ENCODE measurements around the gene PCNX1.
A peak's percentile ranks its signal among the peaks of the same experiment; 100 is the strongest.
"Not testable (repeated sequence)": the region's sequence is repeated elsewhere in the genome, so short reads cannot be mapped to it uniquely, and the experiment has no call there.

Gene PCNX1

GRCh38 chr14:71133296-71133695, 226.0 kb downstream of the PCNX1 start:
- DNase-seq = no peak

- DNase-seq = no peak
Observed at GRCh38 chr14:71135496-71135895, 228.2 kb downstream of the PCNX1 start.

- no peak for DNase-seq
Observed at GRCh38 chr14:71135911-71136310, 228.7 kb downstream of the PCNX1 start.

- no peak for DNase-seq
Observed at GRCh38 chr14:71136386-71137060, 229.3 kb downstream of the PCNX1 start.

GRCh38 chr14:71137536-71138447, 230.5 kb downstream of the PCNX1 start:
- DNase-seq = no peak

- peak; percentile 72 for DNase-seq
Observed at GRCh38 chr14:71138448-71139293, 231.4 kb downstream of the PCNX1 start.

GRCh38 chr14:71139294-71139946, 232.2 kb downstream of the PCNX1 start:
- DNase-seq = no peak

- no peak for DNase-seq
Observed at GRCh38 chr14:71140157-71140556, 232.9 kb downstream of the PCNX1 start.

- DNase-seq = no peak
Observed at GRCh38 chr14:71141701-71142374, 234.6 kb downstream of the PCNX1 start.

- DNase-seq = peak; percentile 85
Observed at GRCh38 chr14:71142375-71143038, 235.2 kb downstream of the PCNX1 start.

- DNase-seq = peak; percentile 85
Observed at GRCh38 chr14:71143381-71144290, 236.4 kb downstream of the PCNX1 start.

- not testable (repeated sequence) for DNase-seq
Observed at GRCh38 chr14:71147335-71147734, 240.1 kb downstream of the PCNX1 start.

GRCh38 chr14:71148627-71149026, 241.4 kb downstream of the PCNX1 start:
- DNase-seq = no peak

- no peak for DNase-seq
Observed at GRCh38 chr14:71150737-71151136, 243.5 kb downstream of the PCNX1 start.

GRCh38 chr14:71155743-71156142, 248.5 kb downstream of the PCNX1 start:
- DNase-seq = no peak

GRCh38 chr14:71163050-71163841, 256.0 kb downstream of the PCNX1 start:
- DNase-seq = no peak

- DNase-seq = no peak
Observed at GRCh38 chr14:71163842-71164629, 256.8 kb downstream of the PCNX1 start.
